Brain microvascular endothelial cell (primary cell): ENCODE data around the gene CPLANE2.
A peak's percentile ranks its signal among the peaks of the same experiment; 100 is the strongest.

Source experiments
- DNase-seq: peaks from one replicate; pipeline ENCODE4 v3.0.0-alpha.2; 2020
- H3K27ac ChIP-seq: fragments of 250-450 bp; sonication (Bioruptor Pico); 2 replicates; pipeline ENCODE4 v1.5.1; 2020; ENCODE audit warnings: mild to moderate bottlenecking, moderate library complexity
- H3K27me3 ChIP-seq: fragments of 250-450 bp; sonication (Bioruptor Pico); replicated peaks from 2 replicates; pipeline ENCODE4 v1.5.1; 2020; ENCODE audit warnings: mild to moderate bottlenecking
- H3K36me3 ChIP-seq: fragments of 250-450 bp; sonication (Bioruptor Pico); replicated peaks from 2 replicates; pipeline ENCODE4 v1.5.1; 2020; ENCODE audit warnings: mild to moderate bottlenecking
- H3K4me3 ChIP-seq: 2 replicates; pipeline ENCODE4 v1.5.1; 2011; ENCODE audit warnings: low read depth, mild to moderate bottlenecking, control low read depth, low read length, moderate library complexity
- in situ Hi-C: cut with HindIII; loops from 2 replicates; pipeline ENCODE4 v1.10.0; 2017; ENCODE audit warnings: low sequenced_read_pairs, low pct_ligation_motif_present
- TF ChIP-seq, protein P1 (sequence below): IDR thresholded peaks from 2 replicates; pipeline ENCODE4 v1.5.1; 2011; ENCODE audit warnings: low read depth, mild to moderate bottlenecking, moderate library complexity, low read length, control low read depth, inconsistent platforms; ENCODE audit errors: missing control alignments

The CPLANE2 gene

DNA sequence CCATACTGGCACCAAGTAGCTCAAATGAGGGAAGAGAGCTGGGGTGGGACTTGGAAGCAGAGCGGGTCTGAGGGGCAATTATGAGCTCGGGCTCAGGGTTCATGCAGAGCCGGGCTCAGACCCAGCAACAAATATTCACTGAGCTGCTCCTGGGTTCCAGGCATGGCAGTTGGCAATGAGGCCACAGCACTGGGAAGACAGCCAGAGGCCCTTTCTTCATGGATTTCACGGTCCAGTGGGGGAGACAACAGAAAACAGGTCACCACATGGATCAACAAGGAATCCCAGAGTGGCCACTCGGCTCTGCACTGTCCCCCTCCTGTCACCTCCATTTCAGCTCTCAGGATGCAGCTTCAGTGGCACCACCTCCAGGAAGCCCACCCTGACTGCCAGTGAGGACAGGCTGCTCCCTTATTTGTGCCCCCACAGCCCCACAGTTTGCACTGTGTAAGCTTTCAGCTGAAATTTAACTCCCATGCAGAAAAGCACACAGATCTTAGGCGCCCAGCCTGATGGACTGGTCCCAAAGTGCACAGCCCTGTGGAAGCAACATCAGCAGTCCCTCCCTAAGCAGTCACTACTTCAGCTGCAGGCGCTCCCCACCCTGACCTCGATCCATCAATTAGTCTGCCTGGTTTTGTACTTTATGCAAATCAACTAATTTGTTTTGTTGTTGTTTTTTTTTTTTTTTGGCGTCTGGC, 46.9 kb downstream of the CPLANE2 start:
- Histone ChIP-seq H3K36me3 (no peaks in the 10 kb centered on the region), H3K27me3 (no peaks in the 10 kb centered on the region), H3K27ac (no peak overlapping the region), H3K4me3 (no peak overlapping the region)
- in situ Hi-C loops = no loop called here
- no peak for DNase-seq
- TF ChIP-seq, protein P1, sequence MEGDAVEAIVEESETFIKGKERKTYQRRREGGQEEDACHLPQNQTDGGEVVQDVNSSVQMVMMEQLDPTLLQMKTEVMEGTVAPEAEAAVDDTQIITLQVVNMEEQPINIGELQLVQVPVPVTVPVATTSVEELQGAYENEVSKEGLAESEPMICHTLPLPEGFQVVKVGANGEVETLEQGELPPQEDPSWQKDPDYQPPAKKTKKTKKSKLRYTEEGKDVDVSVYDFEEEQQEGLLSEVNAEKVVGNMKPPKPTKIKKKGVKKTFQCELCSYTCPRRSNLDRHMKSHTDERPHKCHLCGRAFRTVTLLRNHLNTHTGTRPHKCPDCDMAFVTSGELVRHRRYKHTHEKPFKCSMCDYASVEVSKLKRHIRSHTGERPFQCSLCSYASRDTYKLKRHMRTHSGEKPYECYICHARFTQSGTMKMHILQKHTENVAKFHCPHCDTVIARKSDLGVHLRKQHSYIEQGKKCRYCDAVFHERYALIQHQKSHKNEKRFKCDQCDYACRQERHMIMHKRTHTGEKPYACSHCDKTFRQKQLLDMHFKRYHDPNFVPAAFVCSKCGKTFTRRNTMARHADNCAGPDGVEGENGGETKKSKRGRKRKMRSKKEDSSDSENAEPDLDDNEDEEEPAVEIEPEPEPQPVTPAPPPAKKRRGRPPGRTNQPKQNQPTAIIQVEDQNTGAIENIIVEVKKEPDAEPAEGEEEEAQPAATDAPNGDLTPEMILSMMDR = no peak

GRCh38 chr1:16189003-16189402, 48.0 kb downstream of the CPLANE2 start:
- no peak for DNase-seq
- Histone ChIP-seq H3K27me3 (no peaks in the 10 kb centered on the region), H3K4me3 (no peak overlapping the region), H3K36me3 (no peaks in the 10 kb centered on the region), H3K27ac (no peak overlapping the region)
- in situ Hi-C loops = no loop called here
- TF ChIP-seq, protein P1 = no peak

DNA sequence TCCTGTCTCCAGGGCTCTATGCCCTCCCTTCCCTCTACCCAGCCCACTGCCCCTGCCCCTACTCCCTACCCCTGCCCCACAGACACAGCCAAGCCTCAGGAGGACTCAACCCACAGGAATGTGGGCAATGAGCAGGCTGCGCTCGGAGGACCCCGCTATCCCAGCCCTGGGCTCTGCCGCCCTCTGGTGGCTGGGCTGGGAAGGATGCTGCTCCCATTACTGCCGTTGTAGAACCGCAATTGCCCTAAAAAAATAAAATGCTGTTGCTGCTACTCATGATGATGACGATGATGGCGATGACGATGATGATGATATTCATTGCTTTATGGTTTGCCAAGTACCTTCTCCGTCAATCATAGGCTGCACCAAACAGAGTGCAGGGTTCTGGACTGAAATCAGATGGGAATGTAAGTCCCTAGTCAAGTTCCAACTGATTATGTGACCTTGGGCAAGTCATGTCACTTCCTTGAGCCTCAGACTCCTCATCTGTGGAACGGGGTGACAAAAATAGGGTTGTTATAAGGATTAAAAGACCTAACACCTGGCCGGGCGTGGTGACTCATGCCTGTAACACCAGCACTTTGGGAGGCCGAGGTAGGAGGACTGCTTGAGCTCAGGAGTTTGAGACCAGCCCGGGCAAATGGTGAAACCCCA, 49.1 kb downstream of the CPLANE2 start:
- Histone ChIP-seq H3K36me3 (no peaks in the 10 kb centered on the region), H3K4me3 (no peak overlapping the region), H3K27ac (no peak overlapping the region), H3K27me3 (no peaks in the 10 kb centered on the region)
- TF ChIP-seq, protein P1 = peak; percentile 97
- peak; percentile 77 for DNase-seq
- in situ Hi-C loops = no loop called here

GRCh38 chr1:16186655-16187235, 50.2 kb downstream of the CPLANE2 start:
- in situ Hi-C loops = no loop called here
- H3K36me3 ChIP-seq = no peaks in the 10 kb centered on the region
- TF ChIP-seq, protein P1 = no peak
- no peak for DNase-seq
- no peak overlapping the region for H3K27ac ChIP-seq
- no peaks in the 10 kb centered on the region for H3K27me3 ChIP-seq
- H3K4me3 ChIP-seq = no peak overlapping the region

DNA sequence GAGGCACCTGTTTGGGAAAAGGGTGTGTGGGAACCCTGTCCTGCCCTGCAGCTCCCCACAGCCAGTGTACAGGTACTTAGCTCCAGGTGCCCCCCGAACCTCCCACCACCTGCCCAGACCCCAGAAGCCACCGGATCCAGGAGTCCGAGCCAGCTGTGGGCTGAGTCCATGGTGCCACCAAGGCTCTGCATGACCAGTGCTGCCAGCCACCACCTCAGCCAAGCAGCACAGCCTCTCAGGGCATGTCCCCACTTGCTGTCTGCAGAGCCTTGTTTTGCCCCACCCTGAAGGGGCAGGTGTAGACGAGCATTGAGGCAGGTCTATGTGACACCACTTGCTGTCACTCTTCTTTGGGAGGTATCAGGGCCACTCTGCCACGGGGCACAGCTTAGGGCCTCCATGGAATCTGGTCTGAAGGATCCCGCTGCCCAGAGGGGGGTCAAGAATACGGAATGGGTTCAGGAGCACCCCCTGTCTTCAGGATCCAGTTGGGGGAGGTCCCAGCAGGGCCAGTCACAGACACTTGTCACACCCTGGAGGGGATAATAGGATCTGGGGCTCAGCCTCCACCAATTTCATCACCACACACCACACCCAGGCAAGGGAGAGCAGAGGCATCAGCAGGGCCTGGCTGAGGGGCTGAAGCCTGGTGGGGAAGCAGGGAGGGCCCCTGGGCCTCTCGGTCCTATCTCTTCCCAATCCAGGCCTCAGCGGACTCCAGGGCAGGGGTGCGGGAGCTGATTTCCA, 52.3 kb downstream of the CPLANE2 start:
- Histone ChIP-seq H3K36me3 (no peaks in the 10 kb centered on the region), H3K27me3 (no peaks in the 10 kb centered on the region), H3K4me3 (no peak overlapping the region), H3K27ac (no peak overlapping the region)
- no peak for DNase-seq
- in situ Hi-C loops = no loop called here
- TF ChIP-seq, protein P1 = no peak
